Measurements from ENCODE around the gene IL22RA2. TPM values are rescaled to one million over a fixed set of nuclear protein-coding genes. Genes with fewer than 3 reads are reported as not detected.

The IL22RA2 gene
- total RNA-seq, 4 donors from 2014 or later, result not detected

DNA sequence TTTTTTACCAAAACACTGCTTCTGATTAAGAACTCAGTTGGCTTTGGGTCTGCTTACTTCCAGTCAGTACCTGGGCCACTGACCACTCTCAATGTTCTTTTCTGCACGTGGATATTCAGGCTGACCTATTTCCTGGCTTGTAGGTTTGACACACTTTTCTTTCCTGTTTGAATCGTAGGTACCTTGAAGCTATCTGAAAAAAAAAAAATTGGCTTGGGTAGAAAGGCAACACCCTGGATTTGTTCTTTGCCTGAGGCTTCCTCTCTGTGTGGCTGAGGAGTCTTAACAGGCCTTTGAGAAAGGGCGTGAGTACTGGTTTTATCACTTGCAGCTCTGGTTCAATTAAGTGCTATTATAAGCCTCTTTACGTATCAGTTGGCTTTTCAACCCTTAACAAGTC, 68.1 kb downstream of the IL22RA2 start:
- Histone ChIP-seq H3K9me3 (no peaks in the 10 kb centered on the region), H3K27me3 (no peaks in the 10 kb centered on the region), H3K36me3 (no peaks in the 10 kb centered on the region), H3K4me1 (no peaks in the 10 kb centered on the region), H3K4me3 (no peak overlapping the region), H3K27ac (no peak overlapping the region)
- intact Hi-C loops (cut with DNase I; ENCODE audit: low total_unique reads), result no loop called here
- TF ChIP-seq POLR2A (IDR thresholded peaks at IDR 0.05), result no peak
- TF ChIP-seq, protein P1, sequence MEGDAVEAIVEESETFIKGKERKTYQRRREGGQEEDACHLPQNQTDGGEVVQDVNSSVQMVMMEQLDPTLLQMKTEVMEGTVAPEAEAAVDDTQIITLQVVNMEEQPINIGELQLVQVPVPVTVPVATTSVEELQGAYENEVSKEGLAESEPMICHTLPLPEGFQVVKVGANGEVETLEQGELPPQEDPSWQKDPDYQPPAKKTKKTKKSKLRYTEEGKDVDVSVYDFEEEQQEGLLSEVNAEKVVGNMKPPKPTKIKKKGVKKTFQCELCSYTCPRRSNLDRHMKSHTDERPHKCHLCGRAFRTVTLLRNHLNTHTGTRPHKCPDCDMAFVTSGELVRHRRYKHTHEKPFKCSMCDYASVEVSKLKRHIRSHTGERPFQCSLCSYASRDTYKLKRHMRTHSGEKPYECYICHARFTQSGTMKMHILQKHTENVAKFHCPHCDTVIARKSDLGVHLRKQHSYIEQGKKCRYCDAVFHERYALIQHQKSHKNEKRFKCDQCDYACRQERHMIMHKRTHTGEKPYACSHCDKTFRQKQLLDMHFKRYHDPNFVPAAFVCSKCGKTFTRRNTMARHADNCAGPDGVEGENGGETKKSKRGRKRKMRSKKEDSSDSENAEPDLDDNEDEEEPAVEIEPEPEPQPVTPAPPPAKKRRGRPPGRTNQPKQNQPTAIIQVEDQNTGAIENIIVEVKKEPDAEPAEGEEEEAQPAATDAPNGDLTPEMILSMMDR (IDR thresholded peaks at IDR 0.05), result no peak
- no peak for DNase-seq

DNA sequence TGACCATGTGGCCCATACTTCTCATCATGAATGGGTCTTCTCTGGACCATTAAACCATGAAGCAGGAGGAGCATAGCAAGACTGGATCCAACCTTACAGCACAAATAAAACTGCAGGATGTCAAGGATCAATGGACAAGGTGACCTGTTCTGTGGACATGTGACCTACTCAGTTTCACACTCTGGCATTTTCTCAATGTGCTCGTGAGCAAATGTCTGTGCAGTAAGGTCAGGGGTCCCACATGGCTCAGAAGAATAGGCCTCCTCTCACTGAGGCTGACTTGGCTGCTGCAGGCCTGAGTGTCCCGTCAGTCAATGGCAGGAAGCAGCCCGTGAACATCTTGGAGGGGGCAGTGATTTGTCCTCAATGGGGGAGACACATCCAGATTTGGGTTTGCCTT, 68.5 kb downstream of the IL22RA2 start:
- TF ChIP-seq, protein P1 (IDR thresholded peaks at IDR 0.05), result no peak
- TF ChIP-seq POLR2A (IDR thresholded peaks at IDR 0.05), result no peak
- DNase-seq, result no peak
- Histone ChIP-seq H3K9me3 (no peaks in the 10 kb centered on the region), H3K27me3 (no peaks in the 10 kb centered on the region), H3K36me3 (no peaks in the 10 kb centered on the region), H3K27ac (no peak overlapping the region), H3K4me1 (no peaks in the 10 kb centered on the region), H3K4me3 (no peak overlapping the region)
- intact Hi-C loops (cut with DNase I; ENCODE audit: low total_unique reads), result no loop called here

DNA sequence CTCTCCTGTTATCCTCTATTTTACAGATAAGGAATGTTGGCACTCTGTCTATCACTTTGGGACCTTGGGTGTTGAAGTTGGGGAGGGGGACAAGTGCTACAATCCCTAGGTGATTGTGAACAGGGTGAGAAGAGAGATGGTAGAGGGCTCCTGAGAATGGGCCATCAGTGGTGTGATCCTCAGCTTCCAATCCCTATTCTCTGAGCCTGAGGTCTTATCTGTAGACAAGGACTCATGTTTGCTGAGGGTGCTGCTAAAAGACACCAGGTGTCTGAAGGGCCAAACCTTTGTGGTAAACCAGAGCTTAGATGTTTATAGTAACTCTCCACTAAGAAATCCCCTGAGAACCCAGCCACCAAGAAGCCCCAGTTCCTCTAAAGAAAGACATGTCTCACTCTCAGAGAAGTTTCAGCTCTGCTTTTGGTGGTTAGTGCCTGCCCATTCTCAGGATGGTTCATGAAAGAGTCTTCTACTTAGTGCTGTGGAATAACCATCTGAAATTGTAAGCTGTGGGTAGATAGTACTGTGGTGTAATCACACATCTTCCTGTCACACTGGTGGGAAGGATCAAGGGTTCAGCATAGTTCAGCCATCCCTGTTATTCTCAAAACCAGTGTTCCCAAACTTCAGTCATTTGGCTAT, 70.5 kb downstream of the IL22RA2 start:
- no peak overlapping the region for H3K4me3 ChIP-seq
- DNase-seq, result no peak
- intact Hi-C loops (cut with DNase I; ENCODE audit: low total_unique reads), result no loop called here
- H3K27me3 ChIP-seq, result no peaks in the 10 kb centered on the region
- TF ChIP-seq, protein P1 (IDR thresholded peaks at IDR 0.05), result no peak
- TF ChIP-seq POLR2A (IDR thresholded peaks at IDR 0.05), result no peak
- no peaks in the 10 kb centered on the region for H3K4me1 ChIP-seq
- no peak overlapping the region for H3K27ac ChIP-seq
- no peaks in the 10 kb centered on the region for H3K9me3 ChIP-seq
- no peaks in the 10 kb centered on the region for H3K36me3 ChIP-seq

DNA sequence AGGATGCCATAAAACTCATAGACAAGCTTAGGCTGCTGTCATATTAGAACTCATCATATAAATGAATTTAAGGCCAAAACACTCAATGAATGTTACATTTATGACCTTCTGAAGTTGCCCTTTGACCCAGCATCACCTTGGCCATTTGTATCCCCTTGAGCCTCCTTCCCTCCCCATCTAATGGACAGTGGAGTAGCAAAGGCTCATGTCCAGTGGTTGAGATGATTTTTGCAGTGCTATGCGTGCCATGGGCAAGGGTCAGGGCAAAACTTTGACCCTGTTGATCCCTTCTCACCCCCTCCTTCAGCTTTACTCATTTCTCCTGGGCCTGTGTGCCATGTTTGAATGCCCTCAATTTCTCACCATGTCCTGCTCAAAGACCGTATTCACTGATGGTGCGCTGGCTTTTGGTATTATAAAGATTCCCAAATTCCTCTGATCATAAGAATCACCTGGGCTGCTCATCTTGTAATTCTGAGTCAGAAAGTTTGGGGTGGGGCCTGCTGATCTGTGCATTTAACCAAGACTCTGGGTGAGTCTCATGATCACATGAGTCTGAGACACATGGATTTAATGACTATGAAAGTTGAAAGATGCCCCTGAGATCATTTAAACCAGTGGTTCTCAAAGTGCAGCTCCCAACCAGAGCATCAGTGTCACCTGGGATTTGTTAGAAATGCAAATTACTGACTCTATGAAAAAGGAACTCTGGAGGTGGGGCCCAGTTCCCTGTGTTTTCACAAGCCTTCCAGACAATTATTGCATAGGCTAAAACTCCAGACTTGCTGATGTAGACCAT, 71.2 kb downstream of the IL22RA2 start:
- H3K36me3 ChIP-seq, result no peaks in the 10 kb centered on the region
- intact Hi-C loops (cut with DNase I; ENCODE audit: low total_unique reads), result no loop called here

More for the DNA sequence above, 71.2 kb downstream of the IL22RA2 start:
- Histone ChIP-seq H3K4me1 (no peaks in the 10 kb centered on the region), H3K4me3 (no peak overlapping the region), H3K27ac (no peak overlapping the region), H3K9me3 (no peaks in the 10 kb centered on the region), H3K27me3 (no peaks in the 10 kb centered on the region)
- TF ChIP-seq, protein P1 (IDR thresholded peaks at IDR 0.05), result no peak
- TF ChIP-seq POLR2A (IDR thresholded peaks at IDR 0.05), result no peak
- no peak for DNase-seq

All from uterus (tissue), 4 donors.